ENCODE results near the gene P4HTM.

P4HTM gene

DNA sequence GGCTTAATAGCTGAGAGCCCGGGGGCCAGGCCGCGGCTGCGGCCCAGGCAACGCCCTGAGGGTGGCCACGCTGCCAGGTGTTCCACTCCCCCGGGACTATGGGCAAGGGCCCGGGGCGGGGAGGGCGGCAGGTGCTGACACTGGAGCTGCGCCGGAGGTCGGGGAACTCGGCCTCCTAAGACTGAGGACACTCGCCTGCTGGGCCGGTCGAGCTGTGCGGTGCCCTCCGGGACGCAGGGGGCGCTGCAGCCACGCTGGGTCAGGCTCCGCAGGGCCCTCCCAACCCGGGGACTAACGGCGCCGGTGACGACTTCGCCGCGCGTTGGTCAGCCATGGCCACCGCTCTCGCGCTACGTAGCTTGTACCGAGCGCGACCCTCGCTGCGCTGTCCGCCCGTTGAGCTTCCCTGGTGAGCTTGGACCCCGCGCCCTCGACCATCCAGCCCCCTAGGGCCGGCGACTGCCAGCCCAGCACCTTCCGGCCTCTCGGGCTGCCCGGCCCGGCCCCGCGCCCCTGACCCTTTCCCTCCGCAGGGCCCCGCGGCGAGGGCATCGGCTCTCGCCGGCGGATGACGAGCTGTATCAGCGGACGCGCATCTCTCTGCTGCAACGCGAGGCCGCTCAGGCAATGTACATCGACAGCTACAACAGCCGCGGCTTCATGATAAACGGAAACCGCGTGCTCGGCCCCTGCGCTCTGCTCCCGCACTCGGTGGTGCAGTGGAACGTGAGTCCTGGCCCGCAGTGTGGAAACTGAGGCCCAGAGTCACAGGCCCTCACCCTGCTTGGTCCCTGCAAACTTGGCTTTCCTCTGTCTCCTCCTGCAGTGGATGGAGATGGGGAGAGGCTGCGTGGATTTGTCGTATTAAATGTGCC is 32.0 kb downstream of the P4HTM start, which contains the start of gene NDUFAF3:
Gene NDUFAF3, plus strand, starts transcription at position 309 of the 875 bp plus-strand sequence. Its CDS starts 24 bp downstream, at position 333.
- TF ChIP-seq, protein P1, sequence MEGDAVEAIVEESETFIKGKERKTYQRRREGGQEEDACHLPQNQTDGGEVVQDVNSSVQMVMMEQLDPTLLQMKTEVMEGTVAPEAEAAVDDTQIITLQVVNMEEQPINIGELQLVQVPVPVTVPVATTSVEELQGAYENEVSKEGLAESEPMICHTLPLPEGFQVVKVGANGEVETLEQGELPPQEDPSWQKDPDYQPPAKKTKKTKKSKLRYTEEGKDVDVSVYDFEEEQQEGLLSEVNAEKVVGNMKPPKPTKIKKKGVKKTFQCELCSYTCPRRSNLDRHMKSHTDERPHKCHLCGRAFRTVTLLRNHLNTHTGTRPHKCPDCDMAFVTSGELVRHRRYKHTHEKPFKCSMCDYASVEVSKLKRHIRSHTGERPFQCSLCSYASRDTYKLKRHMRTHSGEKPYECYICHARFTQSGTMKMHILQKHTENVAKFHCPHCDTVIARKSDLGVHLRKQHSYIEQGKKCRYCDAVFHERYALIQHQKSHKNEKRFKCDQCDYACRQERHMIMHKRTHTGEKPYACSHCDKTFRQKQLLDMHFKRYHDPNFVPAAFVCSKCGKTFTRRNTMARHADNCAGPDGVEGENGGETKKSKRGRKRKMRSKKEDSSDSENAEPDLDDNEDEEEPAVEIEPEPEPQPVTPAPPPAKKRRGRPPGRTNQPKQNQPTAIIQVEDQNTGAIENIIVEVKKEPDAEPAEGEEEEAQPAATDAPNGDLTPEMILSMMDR (IDR thresholded peaks at IDR 0.05; ENCODE audit: insufficient read depth, low read length) = peak; percentile 91
- TF ChIP-seq POLR2AphosphoS5 (IDR thresholded peaks at IDR 0.05; ENCODE audit: low read depth) = peak; percentile 87; the same call in 1 of the 2 replicates
- TF ChIP-seq, protein P2, sequence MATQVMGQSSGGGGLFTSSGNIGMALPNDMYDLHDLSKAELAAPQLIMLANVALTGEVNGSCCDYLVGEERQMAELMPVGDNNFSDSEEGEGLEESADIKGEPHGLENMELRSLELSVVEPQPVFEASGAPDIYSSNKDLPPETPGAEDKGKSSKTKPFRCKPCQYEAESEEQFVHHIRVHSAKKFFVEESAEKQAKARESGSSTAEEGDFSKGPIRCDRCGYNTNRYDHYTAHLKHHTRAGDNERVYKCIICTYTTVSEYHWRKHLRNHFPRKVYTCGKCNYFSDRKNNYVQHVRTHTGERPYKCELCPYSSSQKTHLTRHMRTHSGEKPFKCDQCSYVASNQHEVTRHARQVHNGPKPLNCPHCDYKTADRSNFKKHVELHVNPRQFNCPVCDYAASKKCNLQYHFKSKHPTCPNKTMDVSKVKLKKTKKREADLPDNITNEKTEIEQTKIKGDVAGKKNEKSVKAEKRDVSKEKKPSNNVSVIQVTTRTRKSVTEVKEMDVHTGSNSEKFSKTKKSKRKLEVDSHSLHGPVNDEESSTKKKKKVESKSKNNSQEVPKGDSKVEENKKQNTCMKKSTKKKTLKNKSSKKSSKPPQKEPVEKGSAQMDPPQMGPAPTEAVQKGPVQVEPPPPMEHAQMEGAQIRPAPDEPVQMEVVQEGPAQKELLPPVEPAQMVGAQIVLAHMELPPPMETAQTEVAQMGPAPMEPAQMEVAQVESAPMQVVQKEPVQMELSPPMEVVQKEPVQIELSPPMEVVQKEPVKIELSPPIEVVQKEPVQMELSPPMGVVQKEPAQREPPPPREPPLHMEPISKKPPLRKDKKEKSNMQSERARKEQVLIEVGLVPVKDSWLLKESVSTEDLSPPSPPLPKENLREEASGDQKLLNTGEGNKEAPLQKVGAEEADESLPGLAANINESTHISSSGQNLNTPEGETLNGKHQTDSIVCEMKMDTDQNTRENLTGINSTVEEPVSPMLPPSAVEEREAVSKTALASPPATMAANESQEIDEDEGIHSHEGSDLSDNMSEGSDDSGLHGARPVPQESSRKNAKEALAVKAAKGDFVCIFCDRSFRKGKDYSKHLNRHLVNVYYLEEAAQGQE (IDR thresholded peaks at IDR 0.05; ENCODE audit: insufficient replicate concordance, low read depth) = peak; percentile 62
- no peak for TF ChIP-seq SPI1 (IDR thresholded peaks at IDR 0.05; ENCODE audit: borderline replicate concordance, low read depth)

DNA sequence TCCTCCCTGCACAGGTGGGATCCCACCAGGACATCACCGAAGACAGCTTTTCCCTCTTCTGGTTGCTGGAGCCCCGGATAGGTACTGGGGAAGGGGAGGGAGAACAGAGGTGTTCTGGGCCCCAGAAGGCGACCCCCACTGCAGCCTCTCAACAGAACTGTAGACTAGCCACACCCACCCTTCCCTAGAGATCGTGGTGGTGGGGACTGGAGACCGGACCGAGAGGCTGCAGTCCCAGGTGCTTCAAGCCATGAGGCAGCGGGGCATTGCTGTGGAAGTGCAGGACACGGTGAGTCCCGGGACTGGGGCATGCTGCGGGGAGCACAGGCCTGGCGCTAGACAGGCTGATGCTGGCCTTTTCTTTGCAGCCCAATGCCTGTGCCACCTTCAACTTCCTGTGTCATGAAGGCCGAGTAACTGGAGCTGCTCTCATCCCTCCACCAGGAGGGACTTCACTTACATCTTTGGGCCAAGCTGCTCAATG is 32.7 kb downstream of the P4HTM start:
- H3K4me3 ChIP-seq (replicated peaks; ENCODE audit: insufficient read depth, low read length) = peak overlapping the region; percentile 80
- H3K27ac ChIP-seq (replicated peaks) = peak overlapping the region; percentile 99
- TF ChIP-seq, protein P2 (IDR thresholded peaks at IDR 0.05; ENCODE audit: insufficient replicate concordance, low read depth) = no peak
- TF ChIP-seq SPI1 (IDR thresholded peaks at IDR 0.05; ENCODE audit: borderline replicate concordance, low read depth) (no peak), POLR2AphosphoS5 (IDR thresholded peaks at IDR 0.05; ENCODE audit: low read depth) (no peak; the same call in 1 of the 2 replicates), GABPA (IDR thresholded peaks at IDR 0.05; ENCODE audit: low read depth) (no peak)
- TF ChIP-seq, protein P1 (IDR thresholded peaks at IDR 0.05; ENCODE audit: insufficient read depth, low read length) = no peak
- DNase-seq (ENCODE audit: low read depth in 1 of 2, low spot score in 1 of 2) = peak in 1 of 2 experiments; percentile 37
- no peaks in the 10 kb centered on the region for H3K27me3 ChIP-seq (ENCODE audit: insufficient read depth, poor library complexity, severe bottlenecking)

More for the DNA sequence above, 32.0 kb downstream of the P4HTM start, which contains the start of gene NDUFAF3:
- no peaks in the 10 kb centered on the region for H3K27me3 ChIP-seq (ENCODE audit: insufficient read depth, poor library complexity, severe bottlenecking)
- H3K4me3 ChIP-seq (replicated peaks; ENCODE audit: insufficient read depth, low read length) = peak within 1 kb of the TSS; percentile 80
- DNase-seq (ENCODE audit: low read depth in 1 of 2, low spot score in 1 of 2) = peak; percentile 90 to 94
- peak within 1 kb of the TSS; percentile 99 for H3K27ac ChIP-seq (replicated peaks)

DNA sequence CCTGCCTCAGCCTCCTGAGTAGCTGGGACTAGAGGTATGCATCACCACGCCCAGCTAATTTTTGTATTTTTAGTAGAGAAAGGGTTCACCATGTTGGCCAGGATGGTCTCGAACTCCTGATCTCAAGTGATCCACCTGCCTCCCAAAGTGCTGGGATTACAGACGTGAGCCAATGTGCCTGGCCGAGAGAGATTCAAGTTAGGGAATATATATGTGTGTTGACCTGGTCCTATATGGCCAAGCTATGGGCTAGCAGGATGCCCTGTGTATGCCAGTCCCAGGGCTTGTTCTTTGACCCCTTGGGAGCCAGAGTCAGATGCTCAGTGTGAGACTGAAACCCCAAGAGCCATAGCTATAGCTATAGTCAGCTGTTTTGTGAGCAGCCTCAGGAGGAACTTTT is 33.7 kb downstream of the P4HTM start:
- peak; percentile 23; the same call in 1 of the 2 replicates for TF ChIP-seq POLR2AphosphoS5 (IDR thresholded peaks at IDR 0.05; ENCODE audit: low read depth)
- TF ChIP-seq, protein P2 (IDR thresholded peaks at IDR 0.05; ENCODE audit: insufficient replicate concordance, low read depth) = no peak
- DNase-seq (ENCODE audit: low read depth in 1 of 2, low spot score in 1 of 2) = no peak
- no peak overlapping the region for H3K27ac ChIP-seq (replicated peaks)
- H3K4me3 ChIP-seq (replicated peaks; ENCODE audit: insufficient read depth, low read length) = no peak overlapping the region
- H3K27me3 ChIP-seq (ENCODE audit: insufficient read depth, poor library complexity, severe bottlenecking) = no peaks in the 10 kb centered on the region
